Lung (tissue), 12 donors: ENCODE results near the gene PRTFDC1. TPM values are rescaled to one million over a fixed set of nuclear protein-coding genes. Genes with fewer than 3 reads are reported as not detected.

Experiments used
- ATAC-seq: fragments of 200-7000 bp; cut with Tn5 transposase; one replicate; pipeline ENCODE4 v1.9.1; 2020; ENCODE audit warnings: moderate number of reproducible peaks; ENCODE audit not compliant: insufficient read depth, low FRiP score
- DNase-seq, 3 donors: peaks; one replicate each; pipeline ENCODE4 v3.0.0-alpha.2; 2013 to 2017
- H3K27ac ChIP-seq, 2 donors: one replicate each; pipeline ENCODE4 v1.5.1; 2013; ENCODE audit warnings: mild to moderate bottlenecking in 2 of 2, moderate library complexity in 2 of 2, control low read depth in 1 of 2, inconsistent platforms in 1 of 2, low read depth in 1 of 2, low read length in 1 of 2
- H3K27me3 ChIP-seq, 3 donors: one replicate each; pipeline ENCODE4 v1.5.1; 2013; ENCODE audit warnings: low read length in 2 of 3; ENCODE audit not compliant: control insufficient read depth in 3 of 3, insufficient read depth in 3 of 3
- H3K36me3 ChIP-seq, 4 donors: one replicate each; pipeline ENCODE4 v1.5.1; 2013; ENCODE audit warnings: low read length in 4 of 4, mild to moderate bottlenecking in 1 of 4, moderate library complexity in 1 of 4; ENCODE audit not compliant: control insufficient read depth in 4 of 4, insufficient read depth in 4 of 4
- H3K4me1 ChIP-seq, 5 donors: one replicate each; pipeline ENCODE4 v1.5.1; 2013; ENCODE audit warnings: low read length in 5 of 5, mild to moderate bottlenecking in 2 of 5, moderate library complexity in 1 of 5; ENCODE audit not compliant: control insufficient read depth in 5 of 5, insufficient read depth in 5 of 5
- H3K4me3 ChIP-seq: one replicate; pipeline ENCODE4 v1.5.1; 2013; ENCODE audit warnings: mild to moderate bottlenecking, control low read depth, moderate library complexity
- H3K9ac ChIP-seq, 2 donors: one replicate each; pipeline ENCODE4 v1.5.1; 2013; ENCODE audit warnings: low read length in 2 of 2, control low read depth in 1 of 2; ENCODE audit not compliant: insufficient read depth in 1 of 2
- H3K9me3 ChIP-seq, 4 donors: one replicate each; pipeline ENCODE4 v1.5.1; 2013; ENCODE audit warnings: low read length in 3 of 4, mild to moderate bottlenecking in 1 of 4, moderate library complexity in 1 of 4; ENCODE audit not compliant: control insufficient read depth in 4 of 4, insufficient read depth in 3 of 4
- CTCF ChIP-seq: IDR thresholded peaks from 2 replicates; pipeline ENCODE4 v1.5.1; 2012; ENCODE audit warnings: mild to moderate bottlenecking; ENCODE audit errors: control extremely low read depth, extremely low read depth
- WGBS, 2 donors: extraction: QIAGEN DNeasy Blood & Tissue Kit; methylation state at CpG; one replicate each; pipeline ENCODE4 v1.1.7; 2013; 5-methylcytosine and 5-hydroxymethylcytosine counted together
- polyA plus RNA-seq, 2 donors: library from polyadenylated mRNA; stranded (reverse); fragments of 200-250 nt; gene quantifications; one replicate each; pipeline ENCODE4 v1.2.1, GENCODE V29; 2013
- total RNA-seq, 2 donors: library from RNA; depleted of rRNA in 1 of 2; stranded (reverse); fragments of >200 nt in 1 of 2; gene quantifications; one replicate each; pipeline ENCODE4 v1.2.1, GENCODE V29; 2014 to 2021
- donor health status: control.
- donor health status: control.
- donor health status: Bipolar disorder and iron deficiency.
- donor health status: healthy.
- donor health status: DM: yes; HTN: yes; CAD: no.

The PRTFDC1 gene
- total and polyA plus RNA-seq, 4 donors: 1.6 to 12.5 (median 3.1) TPM

- H3K9me3 ChIP-seq: no peaks in the 10 kb centered on the region
- no peaks in the 10 kb centered on the region for H3K27me3 ChIP-seq
- H3K9ac ChIP-seq: no peak overlapping the region
- 76 to 92% methylated on average over 5 of the region's 5 CpGs for WGBS, 2 donors
- H3K4me1 ChIP-seq: peaks cover 0 to 2% (median 0%) of the 10 kb centered on the region in 5 donors
- H3K36me3 ChIP-seq: no peaks in the 10 kb centered on the region
- no peak overlapping the region for H3K27ac ChIP-seq
- ATAC-seq (peak; percentile 49), DNase-seq (no peak)
- no peak overlapping the region for H3K4me3 ChIP-seq
- TF ChIP-seq CTCF: no peak
Measured at GRCh38 chr10:24894309-24894708, 58.1 kb downstream of the PRTFDC1 start.

GRCh38 chr10:24893127-24893526 is 59.3 kb downstream of the PRTFDC1 start:
- no peaks in the 10 kb centered on the region for H3K9me3 ChIP-seq
- no peak for DNase-seq
- no peak overlapping the region for H3K27ac ChIP-seq
- no peak overlapping the region for H3K9ac ChIP-seq
- TF ChIP-seq CTCF: no peak
- H3K4me1 ChIP-seq: peaks cover 0 to 2% (median 0%) of the 10 kb centered on the region in 5 donors
- no peaks in the 10 kb centered on the region for H3K36me3 ChIP-seq
- H3K27me3 ChIP-seq: no peaks in the 10 kb centered on the region
- no peak for ATAC-seq
- no peak overlapping the region for H3K4me3 ChIP-seq
- 94 to 95% methylated on average over 2 of the region's 2 CpGs for WGBS, 2 donors

- no peaks in the 10 kb centered on the region for H3K9me3 ChIP-seq
- DNase-seq: no peak
- H3K36me3 ChIP-seq: no peaks in the 10 kb centered on the region
- H3K4me1 ChIP-seq: peaks cover 0 to 2% (median 0%) of the 10 kb centered on the region in 5 donors
- 88 to 94% methylated on average over 1 of the region's 1 CpG for WGBS, 2 donors
- no peak overlapping the region for H3K9ac ChIP-seq
- H3K27ac ChIP-seq: no peak overlapping the region
- TF ChIP-seq CTCF: no peak
- no peak for ATAC-seq
- H3K27me3 ChIP-seq: no peaks in the 10 kb centered on the region
- H3K4me3 ChIP-seq: no peak overlapping the region
Measured at GRCh38 chr10:24891823-24892222, 60.6 kb downstream of the PRTFDC1 start.

- ATAC-seq: no peak
- DNase-seq: no peak
Measured at GRCh38 chr10:24889639-24890038, 62.8 kb downstream of the PRTFDC1 start.

More at GRCh38 chr10:24889639-24890038, 62.8 kb downstream of the PRTFDC1 start:
- Histone ChIP-seq H3K27ac (no peak overlapping the region), H3K27me3 (no peaks in the 10 kb centered on the region), H3K9me3 (no peaks in the 10 kb centered on the region), H3K36me3 (no peaks in the 10 kb centered on the region), H3K4me1 (peaks cover 0 to 16% (median 2%) of the 10 kb centered on the region in 5 donors), H3K4me3 (no peak overlapping the region), H3K9ac (no peak overlapping the region)
- TF ChIP-seq CTCF: no peak
- 76 to 78% methylated on average over 1 of the region's 1 CpG for WGBS, 2 donors
